DOHH2 (cell line): Measurements from ENCODE around the gene G6PC3.

ENCODE experiments used
- H3F3A ChIP-seq: fragments of 200-600 bp; sonication (generic), shearing (Covaris generic); 2 replicates; pipeline ENCODE4 v1.6.0; 2016; ENCODE audit warnings: antibody characterized with exemption, mild to moderate bottlenecking; ENCODE audit not compliant: control insufficient read depth, insufficient read depth
- H3K27ac ChIP-seq: fragments of 200-600 bp; sonication (generic); 2 replicates; pipeline ENCODE4 v1.5.1; 2014; ENCODE audit warnings: low read depth, mild to moderate bottlenecking, low read length, moderate library complexity
- H3K27me3 ChIP-seq: fragments of 200-600 bp; sonication (generic); 2 replicates; pipeline ENCODE4 v1.6.1; 2014; ENCODE audit warnings: mild to moderate bottlenecking, low read length, mixed read lengths; ENCODE audit not compliant: control insufficient read depth
- H3K36me3 ChIP-seq: fragments of 200-600 bp; sonication (generic); 2 replicates; pipeline ENCODE4 v1.6.1; 2014; ENCODE audit warnings: mild to moderate bottlenecking, low read length, moderate library complexity, mixed read lengths; ENCODE audit not compliant: control insufficient read depth
- H3K4me1 ChIP-seq: fragments of 200-600 bp; sonication (generic); 2 replicates; pipeline ENCODE4 v1.6.1; 2014; ENCODE audit warnings: mild to moderate bottlenecking, low read length, mixed read lengths; ENCODE audit not compliant: control insufficient read depth
- H3K4me2 ChIP-seq: fragments of 200-600 bp; sonication (generic); 2 replicates; pipeline ENCODE4 v1.6.0; 2014; ENCODE audit warnings: mild to moderate bottlenecking, low read length, moderate library complexity
- H3K4me3 ChIP-seq: fragments of 200-600 bp; sonication (generic); 2 replicates; pipeline ENCODE4 v1.5.1; 2014; ENCODE audit warnings: mild to moderate bottlenecking, low read length, mixed read lengths
- H3K79me2 ChIP-seq: fragments of 200-600 bp; sonication (generic); 2 replicates; pipeline ENCODE4 v1.6.1; 2014; ENCODE audit warnings: mild to moderate bottlenecking, low read length, mixed read lengths; ENCODE audit not compliant: control insufficient read depth
- H3K9me2 ChIP-seq: fragments of 200-600 bp; sonication (generic); replicated peaks from 2 replicates; pipeline ENCODE4 v1.6.1; 2014; ENCODE audit warnings: mild to moderate bottlenecking, low read length, mixed read lengths; ENCODE audit not compliant: control insufficient read depth
- H3K9me3 ChIP-seq: fragments of 200-600 bp; sonication (generic); 2 replicates; pipeline ENCODE4 v1.6.1; 2014; ENCODE audit warnings: antibody characterized with exemption, low read length, mixed read lengths; ENCODE audit not compliant: control insufficient read depth, insufficient read depth
- H4K20me1 ChIP-seq: fragments of 200-600 bp; sonication (generic); 2 replicates; pipeline ENCODE4 v1.6.0; 2014; ENCODE audit warnings: low read depth, mild to moderate bottlenecking, antibody characterized with exemption, low read length, moderate library complexity; ENCODE audit not compliant: control insufficient read depth, insufficient read depth
- EZH2phosphoT487 ChIP-seq: fragments of 200-600 bp; sonication (generic); IDR thresholded peaks from 2 replicates; pipeline ENCODE4 v1.6.1; 2017; ENCODE audit warnings: borderline replicate concordance, mild to moderate bottlenecking, antibody characterized with exemption, low read length, moderate library complexity, mixed read lengths
- TF ChIP-seq, protein P1 (sequence below): fragments of 200-600 bp; sonication (generic); IDR thresholded peaks from one replicate; pipeline ENCODE4 v1.5.1; 2014; ENCODE audit warnings: antibody characterized with exemption, mild to moderate bottlenecking, low read depth, low read length; ENCODE audit not compliant: poor library complexity, severe bottlenecking

Gene G6PC3

GRCh38 chr17:44112284-44113280 lies 42.0 kb downstream of the G6PC3 start:
- Histone ChIP-seq H3K36me3 (no peaks in the 10 kb centered on the region; the same call in 1 of the 2 replicates), H3K9me2 (no peaks in the 10 kb centered on the region), H3K27me3 (no peaks in the 10 kb centered on the region), H3K4me2 (peak overlapping the region; percentile 80), H3K4me3 (0 out of 2 replicates have a peak overlapping the region, but pooled peaks have one; percentile 14), H3K27ac (no peak overlapping the region), H3F3A (no peaks in the 10 kb centered on the region), H3K9me3 (no peaks in the 10 kb centered on the region), H3K79me2 (peaks cover 4% of the 10 kb centered on the region; the same call in 1 of the 2 replicates), H4K20me1 (no peaks in the 10 kb centered on the region), H3K4me1 (peaks cover 35% of the 10 kb centered on the region)
- TF ChIP-seq, protein P1, sequence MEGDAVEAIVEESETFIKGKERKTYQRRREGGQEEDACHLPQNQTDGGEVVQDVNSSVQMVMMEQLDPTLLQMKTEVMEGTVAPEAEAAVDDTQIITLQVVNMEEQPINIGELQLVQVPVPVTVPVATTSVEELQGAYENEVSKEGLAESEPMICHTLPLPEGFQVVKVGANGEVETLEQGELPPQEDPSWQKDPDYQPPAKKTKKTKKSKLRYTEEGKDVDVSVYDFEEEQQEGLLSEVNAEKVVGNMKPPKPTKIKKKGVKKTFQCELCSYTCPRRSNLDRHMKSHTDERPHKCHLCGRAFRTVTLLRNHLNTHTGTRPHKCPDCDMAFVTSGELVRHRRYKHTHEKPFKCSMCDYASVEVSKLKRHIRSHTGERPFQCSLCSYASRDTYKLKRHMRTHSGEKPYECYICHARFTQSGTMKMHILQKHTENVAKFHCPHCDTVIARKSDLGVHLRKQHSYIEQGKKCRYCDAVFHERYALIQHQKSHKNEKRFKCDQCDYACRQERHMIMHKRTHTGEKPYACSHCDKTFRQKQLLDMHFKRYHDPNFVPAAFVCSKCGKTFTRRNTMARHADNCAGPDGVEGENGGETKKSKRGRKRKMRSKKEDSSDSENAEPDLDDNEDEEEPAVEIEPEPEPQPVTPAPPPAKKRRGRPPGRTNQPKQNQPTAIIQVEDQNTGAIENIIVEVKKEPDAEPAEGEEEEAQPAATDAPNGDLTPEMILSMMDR = no peak
- no peak for TF ChIP-seq EZH2phosphoT487

- no peaks in the 10 kb centered on the region for H3K27me3 ChIP-seq
- H4K20me1 ChIP-seq = no peaks in the 10 kb centered on the region
- H3K4me3 ChIP-seq = no peak overlapping the region
- no peak overlapping the region for H3K27ac ChIP-seq
- H3K36me3 ChIP-seq = no peaks in the 10 kb centered on the region; the same call in 1 of the 2 replicates
- peaks cover 35% of the 10 kb centered on the region for H3K4me1 ChIP-seq
- peaks cover 4% of the 10 kb centered on the region for H3K79me2 ChIP-seq
- no peak for TF ChIP-seq EZH2phosphoT487
- TF ChIP-seq, protein P1 = no peak
- no peaks in the 10 kb centered on the region for H3K9me2 ChIP-seq
- H3K4me2 ChIP-seq = no peak overlapping the region
- H3K9me3 ChIP-seq = no peaks in the 10 kb centered on the region
- no peaks in the 10 kb centered on the region for H3F3A ChIP-seq
Measured at GRCh38 chr17:44113382-44113781, 42.8 kb downstream of the G6PC3 start.

- Histone ChIP-seq H3K4me2 (no peak overlapping the region), H3K4me3 (no peak overlapping the region), H3K4me1 (peaks cover 35% of the 10 kb centered on the region), H3K27ac (no peak overlapping the region), H3K9me3 (no peaks in the 10 kb centered on the region), H3K27me3 (no peaks in the 10 kb centered on the region), H4K20me1 (no peaks in the 10 kb centered on the region), H3F3A (no peaks in the 10 kb centered on the region), H3K36me3 (no peaks in the 10 kb centered on the region; the same call in 1 of the 2 replicates), H3K79me2 (peaks cover 4% of the 10 kb centered on the region), H3K9me2 (no peaks in the 10 kb centered on the region)
- TF ChIP-seq, protein P1 = no peak
Measured at GRCh38 chr17:44113868-44114840, 43.6 kb downstream of the G6PC3 start.
